RWPE2 (cell line): Measurements from ENCODE around the gene OLFML2B.

Source experiments
- ATAC-seq: fragments of 200-7000 bp; cut with Tn5 transposase; 3 replicates; pipeline ENCODE4 v1.9.1; 2021; ENCODE audit warnings: low read depth
- DNase-seq: peaks from one replicate; pipeline ENCODE4 v3.0.0-alpha.2; 2020; ENCODE audit warnings: low spot score
- H3K27ac ChIP-seq: fragments of 450-650 bp; 2 replicates; pipeline ENCODE4 v1.5.1; 2017; ENCODE audit warnings: mild to moderate bottlenecking; ENCODE audit not compliant: poor library complexity, severe bottlenecking
- H3K27me3 ChIP-seq: fragments of 250-450 bp; sonication (Bioruptor Pico); 2 replicates; pipeline ENCODE4 v1.5.1; 2021; ENCODE audit warnings: mild to moderate bottlenecking, moderate library complexity; ENCODE audit not compliant: insufficient read depth, poor library complexity, severe bottlenecking
- H3K36me3 ChIP-seq: fragments of 250-450 bp; sonication (Bioruptor Pico); 2 replicates; pipeline ENCODE4 v1.5.1; 2020; ENCODE audit warnings: low read depth, mild to moderate bottlenecking, moderate library complexity
- H3K4me1 ChIP-seq: fragments of 250-450 bp; sonication (Bioruptor Pico); 2 replicates; pipeline ENCODE4 v1.5.1; 2021; ENCODE audit warnings: mild to moderate bottlenecking, moderate library complexity; ENCODE audit not compliant: insufficient read depth, poor library complexity, severe bottlenecking
- H3K4me3 ChIP-seq: fragments of 250-450 bp; sonication (Bioruptor Pico); 2 replicates; pipeline ENCODE4 v1.5.1; 2021; ENCODE audit warnings: mild to moderate bottlenecking, moderate library complexity; ENCODE audit not compliant: severe bottlenecking
- H3K9me3 ChIP-seq: fragments of 250-450 bp; sonication (Bioruptor Pico); 2 replicates; pipeline ENCODE4 v1.5.1; 2021; ENCODE audit warnings: mild to moderate bottlenecking, moderate library complexity; ENCODE audit not compliant: severe bottlenecking
- TF ChIP-seq, protein P1 (sequence below): fragments of 450-650 bp; IDR thresholded peaks from one replicate; pipeline ENCODE4 v1.5.1; 2017; ENCODE audit warnings: mild to moderate bottlenecking, moderate library complexity; ENCODE audit not compliant: poor library complexity, severe bottlenecking

Gene OLFML2B

DNA sequence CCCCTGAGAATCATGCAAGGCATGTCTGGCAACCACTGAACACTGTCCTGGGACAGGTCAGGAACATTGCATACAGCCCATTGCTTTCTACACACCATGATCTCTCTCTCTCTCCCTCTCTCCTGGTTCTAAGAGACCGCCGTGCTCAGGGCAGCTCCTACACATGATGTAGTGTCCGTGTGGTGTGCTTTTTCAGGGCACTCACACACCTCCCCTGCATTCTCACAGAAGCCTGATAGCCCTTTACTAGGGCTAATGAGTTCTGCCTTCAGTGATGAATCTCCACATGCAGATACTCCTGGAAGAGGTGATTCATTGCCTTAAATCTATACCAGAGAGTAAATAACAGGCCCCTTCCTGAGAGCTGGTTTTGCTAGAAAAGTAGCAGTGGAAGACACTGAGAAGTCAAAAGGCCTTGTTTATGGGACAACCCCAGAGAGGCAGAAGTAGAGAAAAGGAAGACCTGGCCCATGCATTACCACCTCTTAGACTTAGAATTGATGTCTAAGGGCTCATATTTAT is 7.2 kb upstream of the OLFML2B start:
- no peaks in the 10 kb centered on the region for H3K36me3 ChIP-seq
- H3K27ac ChIP-seq, result no peak overlapping the region
- no peak for DNase-seq
- TF ChIP-seq, protein P1, sequence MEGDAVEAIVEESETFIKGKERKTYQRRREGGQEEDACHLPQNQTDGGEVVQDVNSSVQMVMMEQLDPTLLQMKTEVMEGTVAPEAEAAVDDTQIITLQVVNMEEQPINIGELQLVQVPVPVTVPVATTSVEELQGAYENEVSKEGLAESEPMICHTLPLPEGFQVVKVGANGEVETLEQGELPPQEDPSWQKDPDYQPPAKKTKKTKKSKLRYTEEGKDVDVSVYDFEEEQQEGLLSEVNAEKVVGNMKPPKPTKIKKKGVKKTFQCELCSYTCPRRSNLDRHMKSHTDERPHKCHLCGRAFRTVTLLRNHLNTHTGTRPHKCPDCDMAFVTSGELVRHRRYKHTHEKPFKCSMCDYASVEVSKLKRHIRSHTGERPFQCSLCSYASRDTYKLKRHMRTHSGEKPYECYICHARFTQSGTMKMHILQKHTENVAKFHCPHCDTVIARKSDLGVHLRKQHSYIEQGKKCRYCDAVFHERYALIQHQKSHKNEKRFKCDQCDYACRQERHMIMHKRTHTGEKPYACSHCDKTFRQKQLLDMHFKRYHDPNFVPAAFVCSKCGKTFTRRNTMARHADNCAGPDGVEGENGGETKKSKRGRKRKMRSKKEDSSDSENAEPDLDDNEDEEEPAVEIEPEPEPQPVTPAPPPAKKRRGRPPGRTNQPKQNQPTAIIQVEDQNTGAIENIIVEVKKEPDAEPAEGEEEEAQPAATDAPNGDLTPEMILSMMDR, result no peak
- H3K27me3 ChIP-seq, result no peaks in the 10 kb centered on the region
- peaks cover 10% of the 10 kb centered on the region for H3K4me1 ChIP-seq
- H3K9me3 ChIP-seq, result no peaks in the 10 kb centered on the region
- no peak for ATAC-seq
- H3K4me3 ChIP-seq, result no peak overlapping the region

DNA sequence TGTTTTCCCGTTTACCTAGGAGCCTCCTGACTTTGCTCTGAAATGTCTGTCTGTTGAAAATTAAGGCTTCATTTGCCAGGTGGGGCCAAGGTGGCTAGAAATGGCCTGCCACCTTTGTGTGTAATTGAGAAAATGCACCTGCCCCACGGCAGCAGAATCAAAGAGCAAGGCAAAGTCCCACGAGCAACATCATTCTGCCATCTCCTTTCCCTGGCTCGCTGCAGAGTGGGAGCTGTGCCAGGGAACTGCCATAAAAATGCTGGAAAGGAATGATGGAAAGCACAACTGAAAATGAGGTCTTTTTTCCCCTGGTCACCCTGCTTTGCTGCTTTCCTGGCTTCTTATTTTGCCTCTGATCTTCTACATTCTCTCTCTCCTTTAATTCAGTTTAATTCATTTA is 5.5 kb upstream of the OLFML2B start:
- no peak for DNase-seq
- no peak for ATAC-seq
- TF ChIP-seq, protein P1, result no peak
- no peaks in the 10 kb centered on the region for H3K36me3 ChIP-seq
- H3K9me3 ChIP-seq, result no peaks in the 10 kb centered on the region
- no peaks in the 10 kb centered on the region for H3K4me1 ChIP-seq
- H3K4me3 ChIP-seq, result no peak overlapping the region
- H3K27ac ChIP-seq, result no peak overlapping the region
- no peaks in the 10 kb centered on the region for H3K27me3 ChIP-seq

DNA sequence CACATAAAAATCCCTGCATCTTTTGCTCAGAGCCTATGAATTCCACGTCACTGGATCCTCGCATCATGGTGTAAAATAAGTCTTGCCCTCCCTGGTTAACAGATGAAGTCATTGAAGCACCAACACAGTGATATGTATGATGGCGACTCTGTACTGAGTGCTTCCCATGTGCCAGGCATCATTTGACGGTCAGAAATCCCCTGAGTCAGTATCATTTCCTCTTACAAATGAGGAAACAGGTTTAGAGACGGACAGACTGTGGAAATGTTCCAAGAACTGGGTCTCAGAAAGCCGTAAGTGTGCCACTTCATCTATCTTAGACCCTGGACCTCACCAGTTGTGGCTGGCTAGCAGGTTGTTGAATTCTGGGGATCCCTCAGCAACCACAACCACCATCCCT is 5.1 kb upstream of the OLFML2B start:
- DNase-seq (no peak), ATAC-seq (no peak)
- no peak overlapping the region for H3K27ac ChIP-seq

DNA sequence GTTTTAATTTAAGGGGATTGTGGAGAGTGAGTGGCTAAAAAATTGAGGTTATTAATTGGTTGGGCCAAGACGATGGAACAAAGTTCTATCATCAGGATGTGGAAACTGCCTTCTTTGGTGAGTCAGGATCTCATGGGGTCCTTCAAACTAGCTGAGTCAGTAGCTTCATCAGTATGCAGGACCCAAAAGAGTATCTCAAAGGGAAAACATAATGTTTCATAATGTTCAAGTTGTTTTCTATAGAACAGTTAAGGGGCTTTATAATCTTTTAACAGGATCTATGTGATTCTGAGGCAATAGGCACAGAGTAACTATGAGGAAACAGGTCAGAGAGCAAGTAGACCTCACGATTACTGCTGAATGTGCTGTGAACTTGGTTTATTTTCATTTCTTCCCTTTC is 3.2 kb upstream of the OLFML2B start:
- H3K27me3 ChIP-seq, result no peaks in the 10 kb centered on the region
- no peaks in the 10 kb centered on the region for H3K36me3 ChIP-seq
- no peak overlapping the region for H3K27ac ChIP-seq
- no peak overlapping the region for H3K4me3 ChIP-seq
- H3K4me1 ChIP-seq, result no peaks in the 10 kb centered on the region
- DNase-seq, result no peak
- TF ChIP-seq, protein P1, result no peak
- H3K9me3 ChIP-seq, result no peaks in the 10 kb centered on the region
- ATAC-seq, result no peak

More for the DNA sequence above, 5.1 kb upstream of the OLFML2B start:
- TF ChIP-seq, protein P1, result no peak
- Histone ChIP-seq H3K9me3 (no peaks in the 10 kb centered on the region), H3K4me1 (no peaks in the 10 kb centered on the region), H3K27me3 (no peaks in the 10 kb centered on the region), H3K36me3 (no peaks in the 10 kb centered on the region), H3K4me3 (no peak overlapping the region)

DNA sequence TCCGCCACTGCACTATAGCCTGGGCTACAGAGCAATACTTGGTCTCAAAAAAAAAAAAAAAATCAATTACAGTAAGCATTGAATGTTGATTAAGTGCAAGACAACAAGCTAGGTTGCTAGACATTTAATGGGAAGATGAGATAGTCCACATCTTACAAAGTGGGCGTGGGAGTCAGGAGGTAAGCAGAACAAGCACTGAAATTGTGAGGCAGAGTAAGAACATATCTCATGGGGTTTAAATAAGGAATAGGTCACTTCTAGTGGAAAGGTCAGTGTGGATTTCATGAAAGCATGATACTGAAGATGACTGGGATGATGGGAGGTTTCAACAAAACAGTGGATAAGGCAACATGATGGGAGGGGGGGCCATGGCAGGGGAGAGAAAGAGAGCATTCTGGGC is 1.9 kb upstream of the OLFML2B start:
- Histone ChIP-seq H3K36me3 (no peaks in the 10 kb centered on the region), H3K27me3 (no peaks in the 10 kb centered on the region), H3K9me3 (no peaks in the 10 kb centered on the region), H3K4me3 (no peak overlapping the region), H3K27ac (no peak overlapping the region), H3K4me1 (no peaks in the 10 kb centered on the region)
- no peak for DNase-seq
- ATAC-seq, result no peak
- TF ChIP-seq, protein P1, result no peak
